Embryonic facial prominence (tissue), 1 donor: ENCODE data around the gene STK24.
"Not testable (repeated sequence)": the region's sequence is repeated elsewhere in the genome, so short reads cannot be mapped to it uniquely, and the experiment has no call there.

Source experiments
- DNase-seq: peaks from one replicate; pipeline ENCODE4 v3.0.0-alpha.2; 2016; ENCODE audit errors: extremely low spot score

STK24 gene

GRCh38 chr13:98436233-98436910, 140.5 kb downstream of the STK24 start:
- no peak for DNase-seq

- DNase-seq = no peak
These were observed 141.5 kb downstream of the STK24 start for GRCh38 chr13:98435376-98435775.

- DNase-seq = no peak
These were observed 142.8 kb downstream of the STK24 start for GRCh38 chr13:98434060-98434459.

GRCh38 chr13:98433654-98434053, 143.3 kb downstream of the STK24 start:
- DNase-seq = no peak

GRCh38 chr13:98432638-98433037, 144.3 kb downstream of the STK24 start:
- no peak for DNase-seq

- DNase-seq = no peak
These were observed 146.8 kb downstream of the STK24 start for GRCh38 chr13:98429977-98430736.

- no peak for DNase-seq
These were observed 147.4 kb downstream of the STK24 start for GRCh38 chr13:98429531-98429930.

GRCh38 chr13:98429081-98429480, 147.8 kb downstream of the STK24 start:
- DNase-seq = no peak

- DNase-seq = no peak
These were observed 148.5 kb downstream of the STK24 start for GRCh38 chr13:98428256-98428966.

- no peak for DNase-seq
These were observed 149.4 kb downstream of the STK24 start for GRCh38 chr13:98427331-98427995.

GRCh38 chr13:98423417-98423816, 153.5 kb downstream of the STK24 start:
- DNase-seq = no peak

- DNase-seq = no peak
These were observed 154.9 kb downstream of the STK24 start for GRCh38 chr13:98422046-98422445.

GRCh38 chr13:98420554-98421175, 156.2 kb downstream of the STK24 start:
- no peak for DNase-seq

GRCh38 chr13:98419786-98420553, 156.9 kb downstream of the STK24 start:
- no peak for DNase-seq

GRCh38 chr13:98416408-98416807, 160.5 kb downstream of the STK24 start:
- DNase-seq = peak; percentile 25

- no peak for DNase-seq
These were observed 161.4 kb downstream of the STK24 start for GRCh38 chr13:98415326-98416070.

GRCh38 chr13:98413796-98414195, 163.1 kb downstream of the STK24 start:
- no peak for DNase-seq

- not testable (repeated sequence) for DNase-seq
These were observed 163.6 kb downstream of the STK24 start for GRCh38 chr13:98413278-98413677.

- DNase-seq = no peak
These were observed 165.2 kb downstream of the STK24 start for GRCh38 chr13:98411617-98412265.

- DNase-seq = no peak
These were observed 165.9 kb downstream of the STK24 start for GRCh38 chr13:98411013-98411412.
